Activated CD4-positive, alpha-beta memory T cell treated with anti-CD3 and anti-CD28 coated beads for 36 hours (primary cell): ENCODE results near the gene GAPVD1. TPM values are rescaled to one million over a fixed set of nuclear protein-coding genes. Genes with fewer than 3 reads are reported as not detected.
"Not testable (repeated sequence)": the region's sequence is repeated elsewhere in the genome, so short reads cannot be mapped to it uniquely, and the experiment has no call there.

Experiments
- CTCF ChIA-PET: fragments of 350-600 bp; sonication (Branson Sonifier 250); formaldehyde crosslinking; loops from one replicate; lab custom pipeline; 2021; ENCODE audit warnings: antibody characterized with exemption, inconsistent platforms; lab: Charles Lee
- POLR2A ChIA-PET: fragments of 350-600 bp; sonication (Branson Sonifier 250); formaldehyde crosslinking; loops from one replicate; lab custom pipeline; 2021; ENCODE audit warnings: antibody characterized with exemption; lab: Charles Lee
- DNase-seq: peaks from one replicate; pipeline ENCODE4 v3.0.0-alpha.2; 2020
- H3K27ac Mint-ChIP-seq: one replicate; pipeline ENCODE4 v1.8.0; 2021; ENCODE audit warnings: mixed read lengths
- H3K27me3 Mint-ChIP-seq: one replicate; pipeline ENCODE4 v1.8.0; 2021; ENCODE audit warnings: mixed read lengths
- H3K36me3 Mint-ChIP-seq: one replicate; pipeline ENCODE4 v1.8.0; 2021; ENCODE audit warnings: mixed read lengths
- H3K4me1 Mint-ChIP-seq: one replicate; pipeline ENCODE4 v1.8.0; 2021; ENCODE audit warnings: low read depth, mixed read lengths
- H3K4me3 Mint-ChIP-seq: one replicate; pipeline ENCODE4 v1.8.0; 2021; ENCODE audit warnings: mild to moderate bottlenecking, mixed read lengths
- H3K9me3 Mint-ChIP-seq: one replicate; pipeline ENCODE4 v1.8.0; 2021; ENCODE audit warnings: mixed read lengths
- intact Hi-C: fragments of 100-400 bp; cut with micrococcal nuclease; formaldehyde crosslinking; loops from one replicate; pipeline ENCODE4 v1.15.1; 2023
- total RNA-seq, 2 experiments: library from RNA; stranded (reverse); gene quantifications; one replicate each; pipeline ENCODE4 v1.2.3, GENCODE V29; 2021

Gene GAPVD1
- total RNA-seq, 2 experiments from 2014 or later: 42.2 to 46.8 TPM

DNA sequence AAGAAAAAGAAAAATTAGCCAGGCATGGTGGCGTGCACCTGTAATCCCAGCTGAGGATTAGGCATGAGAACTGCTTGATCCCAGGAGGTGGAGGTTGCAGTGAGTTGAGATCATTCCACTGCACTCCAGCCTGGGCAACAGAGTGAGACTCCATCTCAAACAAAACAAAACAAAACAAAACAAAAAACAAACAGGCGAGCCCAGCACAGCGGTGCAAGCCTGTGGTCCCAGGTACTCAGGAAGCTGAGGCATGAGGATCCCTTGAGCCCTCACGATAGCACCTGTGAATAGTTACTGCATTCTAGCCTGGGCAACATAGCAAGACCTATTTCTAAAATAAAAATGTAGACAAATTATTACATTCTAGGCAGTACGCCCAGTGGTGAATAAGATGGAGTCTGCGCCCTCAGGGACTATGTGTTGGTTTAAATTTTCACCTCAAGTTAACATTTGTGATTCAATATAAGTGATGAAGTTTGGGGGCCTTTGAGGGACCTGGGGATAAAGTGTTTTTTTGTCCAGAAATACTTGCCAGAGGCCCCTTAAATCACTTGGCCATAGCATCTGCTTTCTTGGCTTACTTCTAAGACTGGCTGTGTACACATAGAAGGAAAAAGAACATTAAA lies 3.4 kb upstream of the GAPVD1 start:
- H3K4me1 Mint-ChIP-seq: peaks cover 22% of the 10 kb centered on the region
- H3K27me3 Mint-ChIP-seq: peaks cover 2% of the 10 kb centered on the region
- peaks cover 4% of the 10 kb centered on the region for H3K36me3 Mint-ChIP-seq
- no peak for DNase-seq
- H3K4me3 Mint-ChIP-seq: no peak overlapping the region
- ChIA-PET POLR2A (no interaction called here), CTCF (no interaction called here)
- no peak overlapping the region for H3K27ac Mint-ChIP-seq
- intact Hi-C loops: no loop called here
- no peaks in the 10 kb centered on the region for H3K9me3 Mint-ChIP-seq

DNA sequence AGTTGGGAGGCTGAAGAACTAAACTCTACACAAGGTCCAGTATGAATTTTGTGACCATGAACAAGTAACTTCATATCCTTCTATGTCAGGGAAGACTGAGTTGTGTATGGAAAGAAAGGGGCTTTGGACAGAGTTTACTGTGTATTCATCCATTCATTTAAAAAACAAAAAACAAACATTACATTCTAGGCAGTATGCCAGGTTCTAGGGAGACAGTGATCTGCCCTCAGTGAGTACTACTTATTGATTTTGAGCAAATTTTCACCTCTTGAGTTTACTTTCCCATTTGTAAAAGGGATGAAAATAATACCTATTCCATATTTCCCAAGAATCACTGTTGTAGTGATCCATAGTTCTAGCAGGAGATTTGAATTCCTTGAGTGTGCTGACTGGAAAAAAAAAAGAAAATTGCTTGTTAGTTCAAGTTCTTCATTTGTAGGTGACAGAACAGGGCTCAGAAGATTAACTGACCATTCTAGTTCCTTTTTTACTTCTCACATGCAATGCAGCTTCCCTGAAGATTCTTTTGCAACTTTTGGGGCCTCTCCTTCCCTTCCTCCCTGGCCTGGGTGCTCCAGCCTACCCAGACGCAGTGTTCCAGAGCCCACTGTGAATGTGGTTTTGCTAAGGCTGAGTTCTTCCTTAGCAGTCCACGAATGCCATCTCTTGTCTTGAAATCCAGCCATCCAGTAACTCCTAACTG lies 2.6 kb upstream of the GAPVD1 start:
- ChIA-PET POLR2A (no interaction called here), CTCF (interaction anchor here (0.8 kb wide), 1 partner anchor 64 kb away, joined by 6 read pairs; no protein-coding TSS in a partner anchor)
- H3K9me3 Mint-ChIP-seq: no peaks in the 10 kb centered on the region
- no peak overlapping the region for H3K4me3 Mint-ChIP-seq
- intact Hi-C loops: no loop called here
- DNase-seq: no peak
- H3K4me1 Mint-ChIP-seq: peaks cover 28% of the 10 kb centered on the region
- peaks cover 2% of the 10 kb centered on the region for H3K27me3 Mint-ChIP-seq
- H3K36me3 Mint-ChIP-seq: peaks cover 6% of the 10 kb centered on the region
- H3K27ac Mint-ChIP-seq: no peak overlapping the region

GRCh38 chr9:125260561-125260960 lies 1.1 kb upstream of the GAPVD1 start:
- intact Hi-C loops: loop anchor here (5.0 kb wide), 1 partner anchor 72 kb away; no protein-coding TSS in a partner anchor
- peaks cover 9% of the 10 kb centered on the region for H3K36me3 Mint-ChIP-seq
- POLR2A ChIA-PET: interaction anchor here (0.6 to 5.4 kb wide), 2 partner anchors 12 to 19 kb away, joined by 3 to 66 read pairs; partner anchors contain the start of gene HSPA5
- CTCF ChIA-PET: interaction anchor here (0.7 kb wide), 1 partner anchor 79 kb away, joined by 4 read pairs; no protein-coding TSS in a partner anchor
- H3K4me3 Mint-ChIP-seq: peak overlapping the region; percentile 99
- DNase-seq: no peak
- peaks cover 41% of the 10 kb centered on the region for H3K4me1 Mint-ChIP-seq
- peaks cover 2% of the 10 kb centered on the region for H3K27me3 Mint-ChIP-seq
- H3K9me3 Mint-ChIP-seq: no peaks in the 10 kb centered on the region
- peak overlapping the region; percentile 93 for H3K27ac Mint-ChIP-seq

DNA sequence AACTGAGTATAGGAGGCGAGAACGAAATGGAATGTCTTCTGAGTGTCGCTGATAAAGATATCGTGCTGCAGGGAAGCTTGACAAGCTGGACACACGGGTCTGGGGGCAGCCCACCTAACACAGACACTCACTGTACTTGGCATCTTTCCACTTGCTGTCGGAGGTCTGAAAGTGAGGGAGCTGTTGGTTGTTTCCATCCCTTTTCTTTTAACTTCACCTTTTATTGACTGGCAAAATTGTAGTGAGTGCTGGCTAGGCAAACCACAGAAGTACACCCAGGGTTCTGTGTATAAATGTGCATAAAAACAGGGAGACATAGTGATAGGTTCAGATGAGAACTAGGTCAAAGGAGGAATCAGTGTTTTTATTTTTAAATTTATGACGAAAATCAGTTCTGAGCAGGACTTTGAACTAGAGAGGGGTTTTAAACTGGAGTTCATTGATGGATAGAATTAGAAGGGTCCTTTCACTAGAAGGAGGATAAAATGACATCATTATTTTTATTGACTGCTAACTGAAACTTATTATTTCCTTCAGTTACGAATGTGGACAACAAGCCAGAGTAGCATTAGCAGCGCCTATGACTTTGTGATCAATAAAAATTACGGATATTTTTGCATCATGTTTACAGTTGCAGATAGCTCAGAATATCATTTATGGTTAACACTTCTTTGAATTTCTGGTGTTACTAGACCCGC lies 817 bp downstream of the GAPVD1 start:
- H3K36me3 Mint-ChIP-seq: peaks cover 16% of the 10 kb centered on the region
- H3K27ac Mint-ChIP-seq: peak overlapping the region; percentile 86
- POLR2A ChIA-PET: interaction anchor here (0.9 to 5.4 kb wide), 2 partner anchors 20 to 26 kb away, joined by 4 to 66 read pairs; partner anchors contain the start of gene HSPA5
- H3K9me3 Mint-ChIP-seq: no peaks in the 10 kb centered on the region
- intact Hi-C loops: loop anchor here (2.0 to 5.0 kb wide), 2 partner anchors 70 to 74 kb away; partner anchors contain the start of gene PPP6C
- CTCF ChIA-PET: interaction anchor here (0.6 to 2.6 kb wide), 3 partner anchors 21 to 394 kb away, joined by 3 to 17 read pairs (median 3); partner anchors contain the start of gene HSPA5
- DNase-seq: no peak
- H3K27me3 Mint-ChIP-seq: no peaks in the 10 kb centered on the region
- H3K4me3 Mint-ChIP-seq: peak overlapping the region; percentile 99
- peaks cover 45% of the 10 kb centered on the region for H3K4me1 Mint-ChIP-seq

- H3K36me3 Mint-ChIP-seq: peaks cover 16% of the 10 kb centered on the region
These were observed 2.4 kb downstream of the GAPVD1 start for GRCh38 chr9:125264068-125264467.

DNA sequence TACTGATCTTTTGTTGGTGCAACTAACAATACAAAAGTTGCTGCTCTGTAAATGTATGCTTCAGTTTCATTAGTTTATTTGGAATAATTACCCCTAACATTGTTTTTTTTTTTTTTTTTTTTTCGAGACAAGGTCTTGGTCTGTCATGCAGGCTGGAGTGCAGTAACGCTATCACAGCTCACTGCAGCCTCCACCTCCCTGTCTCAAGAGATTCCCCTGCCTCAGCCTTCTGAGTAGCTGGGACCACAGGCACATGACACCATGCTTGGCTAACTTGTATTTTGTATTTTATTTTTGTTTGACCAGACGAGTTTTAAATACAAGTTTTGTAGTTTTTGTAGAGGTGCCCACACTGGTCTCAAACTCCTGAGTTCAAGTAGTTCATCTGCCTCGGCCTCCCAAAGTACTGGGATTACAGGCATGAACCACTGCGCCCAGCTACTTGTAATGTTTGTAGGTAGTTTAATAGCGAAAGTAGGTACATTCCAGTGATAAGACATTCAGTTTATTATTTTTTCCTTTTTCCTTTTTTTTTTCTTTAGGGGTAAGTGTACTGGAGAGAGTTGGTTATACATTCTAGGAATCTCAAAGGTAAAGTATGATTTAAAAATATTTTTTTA lies 6.9 kb downstream of the GAPVD1 start:
- Mint-ChIP-seq H3K4me1 (peaks cover 41% of the 10 kb centered on the region), H3K4me3 (no peak overlapping the region), H3K9me3 (no peaks in the 10 kb centered on the region), H3K36me3 (peaks cover 19% of the 10 kb centered on the region), H3K27me3 (no peaks in the 10 kb centered on the region), H3K27ac (no peak overlapping the region)
- intact Hi-C loops: no loop called here
- DNase-seq: no peak
- POLR2A ChIA-PET: interaction anchor here (2.1 kb wide), 1 partner anchor 27 kb away, joined by 7 read pairs; the partner anchor contains the start of gene HSPA5
- CTCF ChIA-PET: no interaction called here

More at GRCh38 chr9:125264068-125264467, 2.4 kb downstream of the GAPVD1 start:
- Mint-ChIP-seq H3K27ac (peak overlapping the region; percentile 49), H3K4me3 (peak overlapping the region; percentile 43), H3K4me1 (peaks cover 52% of the 10 kb centered on the region)
- POLR2A ChIA-PET: interaction anchor here (1.0 to 5.4 kb wide), 2 partner anchors 12 to 22 kb away, joined by 3 to 66 read pairs; partner anchors contain the start of gene HSPA5
- CTCF ChIA-PET, H3K27me3 Mint-ChIP-seq, H3K9me3 Mint-ChIP-seq: not testable (repeated sequence)
- intact Hi-C loops: loop anchor here (5.0 kb wide), 1 partner anchor 68 kb away; no protein-coding TSS in a partner anchor
- peak; percentile 34 for DNase-seq

DNA sequence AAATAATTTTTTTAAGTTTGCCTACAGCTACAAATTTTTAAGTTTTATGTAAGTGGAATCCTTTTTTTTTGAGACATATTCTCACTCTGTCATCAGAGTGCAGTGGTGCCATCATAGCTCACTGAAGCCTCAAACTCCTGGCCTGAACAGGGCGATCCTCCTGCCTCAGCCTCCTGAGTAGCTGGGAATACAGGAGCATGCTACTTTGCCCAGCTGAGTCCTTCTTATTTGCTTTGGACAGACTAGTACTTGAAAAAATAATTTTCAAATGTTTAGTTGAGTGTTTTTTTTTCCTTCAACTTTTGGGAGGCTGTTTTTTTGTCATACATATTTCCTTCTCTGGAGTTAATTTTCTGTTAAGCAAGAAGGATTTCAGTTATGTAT lies 7.4 kb downstream of the GAPVD1 start:
- no peak overlapping the region for H3K4me3 Mint-ChIP-seq
- ChIA-PET POLR2A (interaction anchor here (2.1 kb wide), 1 partner anchor 28 kb away, joined by 7 read pairs; the partner anchor contains the start of gene HSPA5), CTCF (no interaction called here)
- DNase-seq: no peak
- no peaks in the 10 kb centered on the region for H3K9me3 Mint-ChIP-seq
- H3K27me3 Mint-ChIP-seq: no peaks in the 10 kb centered on the region
- intact Hi-C loops: no loop called here
- peaks cover 37% of the 10 kb centered on the region for H3K4me1 Mint-ChIP-seq
- H3K27ac Mint-ChIP-seq: no peak overlapping the region
- H3K36me3 Mint-ChIP-seq: peaks cover 17% of the 10 kb centered on the region

GRCh38 chr9:125271081-125271480 lies 9.5 kb downstream of the GAPVD1 start:
- POLR2A ChIA-PET: no interaction called here
- no peak overlapping the region for H3K4me3 Mint-ChIP-seq
- H3K27me3 Mint-ChIP-seq: no peaks in the 10 kb centered on the region
- peaks cover 12% of the 10 kb centered on the region for H3K36me3 Mint-ChIP-seq
- DNase-seq: no peak
- intact Hi-C loops: no loop called here
- CTCF ChIA-PET: no interaction called here
- H3K9me3 Mint-ChIP-seq: no peaks in the 10 kb centered on the region
- no peak overlapping the region for H3K27ac Mint-ChIP-seq
- peaks cover 23% of the 10 kb centered on the region for H3K4me1 Mint-ChIP-seq

DNA sequence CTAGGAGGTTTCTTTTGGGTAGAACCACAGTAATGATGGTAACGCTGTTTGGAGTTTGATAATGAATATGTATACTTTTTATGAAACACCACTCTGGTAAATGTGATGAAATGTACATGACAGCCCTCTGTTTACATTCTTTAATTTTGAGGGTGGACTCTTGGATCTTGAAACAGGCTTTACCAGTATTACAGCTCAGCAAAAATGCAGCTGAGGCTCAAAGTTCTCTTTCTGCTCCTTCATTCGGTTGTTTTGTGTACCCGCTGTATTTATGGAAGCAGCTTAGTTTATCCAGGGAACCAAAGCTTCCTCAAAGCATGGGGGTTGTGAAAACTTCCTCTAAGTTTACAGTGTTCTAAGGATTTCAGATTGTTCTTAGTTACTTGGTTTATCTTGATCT lies 11.1 kb downstream of the GAPVD1 start:
- Mint-ChIP-seq H3K4me3 (no peak overlapping the region), H3K27me3 (no peaks in the 10 kb centered on the region), H3K36me3 (peaks cover 7% of the 10 kb centered on the region), H3K27ac (no peak overlapping the region), H3K4me1 (peaks cover 25% of the 10 kb centered on the region), H3K9me3 (no peaks in the 10 kb centered on the region)
- ChIA-PET CTCF (interaction anchor here (0.9 kb wide), 1 partner anchor 11 kb away, joined by 3 read pairs; the partner anchor contains the start of gene GAPVD1), POLR2A (no interaction called here)
- DNase-seq: no peak
- intact Hi-C loops: no loop called here

DNA sequence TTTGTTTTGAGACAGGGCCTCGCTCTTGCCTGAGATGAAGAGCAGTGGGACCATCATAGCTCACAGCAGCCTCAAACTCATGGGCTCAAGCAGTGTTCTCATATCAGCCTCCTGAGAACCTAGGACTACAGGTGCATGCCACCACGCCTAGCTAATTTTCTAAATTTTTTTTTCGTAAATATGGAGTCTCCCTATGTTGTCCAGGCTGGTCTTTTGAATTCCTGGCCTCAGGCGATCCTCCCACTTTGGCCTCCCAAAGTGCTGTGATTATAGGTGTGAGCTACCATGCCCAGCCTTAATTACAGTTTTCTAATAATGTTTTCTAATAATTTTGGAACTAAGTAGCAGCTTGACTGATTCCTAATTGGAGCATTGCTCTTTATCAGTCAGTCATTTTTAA lies 15.1 kb downstream of the GAPVD1 start:
- DNase-seq: no peak
- ChIA-PET POLR2A (interaction anchor here (0.9 kb wide), 1 partner anchor 12 kb away, joined by 3 read pairs; no protein-coding TSS in a partner anchor), CTCF (no interaction called here)
- Mint-ChIP-seq H3K4me3 (no peak overlapping the region), H3K27ac (no peak overlapping the region), H3K4me1 (peaks cover 13% of the 10 kb centered on the region), H3K9me3 (no peaks in the 10 kb centered on the region), H3K27me3 (no peaks in the 10 kb centered on the region), H3K36me3 (peaks cover 4% of the 10 kb centered on the region)
- intact Hi-C loops: no loop called here

DNA sequence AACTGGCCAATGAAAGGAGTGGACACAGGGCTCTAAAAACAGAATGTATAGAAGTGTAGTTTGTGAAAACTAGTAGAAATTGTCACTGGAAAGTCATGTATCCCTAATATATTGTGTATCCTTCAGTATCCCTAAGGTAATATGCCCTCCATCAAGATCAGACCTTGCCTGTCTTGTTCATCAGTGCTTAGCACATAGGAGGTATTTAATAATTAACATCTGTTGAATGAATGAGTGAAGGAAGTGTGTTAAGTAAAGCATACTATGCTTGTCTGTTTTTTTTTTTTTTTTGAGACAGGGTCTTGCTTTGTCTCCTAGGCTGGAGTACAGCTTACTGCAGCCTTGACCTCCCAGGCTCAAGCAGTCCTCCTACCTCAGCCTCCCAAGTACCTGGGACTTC lies 15.8 kb downstream of the GAPVD1 start:
- no peaks in the 10 kb centered on the region for H3K27me3 Mint-ChIP-seq
- H3K4me3 Mint-ChIP-seq: no peak overlapping the region
- H3K9me3 Mint-ChIP-seq: no peaks in the 10 kb centered on the region
- DNase-seq: no peak
- H3K4me1 Mint-ChIP-seq: peaks cover 15% of the 10 kb centered on the region
- no peak overlapping the region for H3K27ac Mint-ChIP-seq
- POLR2A ChIA-PET: no interaction called here
- peaks cover 4% of the 10 kb centered on the region for H3K36me3 Mint-ChIP-seq
- CTCF ChIA-PET: no interaction called here
- intact Hi-C loops: no loop called here
